ENCODE data around the gene SLC36A2.

- TF ChIP-seq POLR2AphosphoS5 (IDR thresholded peaks at IDR 0.05; ENCODE audit: borderline replicate concordance, low read depth, low read length) (no peak), EZH2 (IDR thresholded peaks at IDR 0.05) (no peak), FOXP2 (optimal IDR thresholded peaks at IDR 0.05; ENCODE audit: control extremely low read depth, extremely low read length, insufficient read depth) (no peak)
Observed at GRCh38 chr5:151313357-151313756, 34.0 kb downstream of the SLC36A2 start.

Data from SK-N-MC (cell line).